Stimulated activated CD8-positive, alpha-beta memory T cell treated with anti-CD3 and anti-CD28 coated beads, Interleukin-2, amount 100 ng/mL, for 48 hours (primary cell): Measurements from ENCODE around the gene CYP19A1.
"Not testable (repeated sequence)": the region's sequence is repeated elsewhere in the genome, so short reads cannot be mapped to it uniquely, and the experiment has no call there.

ENCODE experiments used
- DNase-seq, 2 donors: peaks; one replicate each; pipeline ENCODE4 v3.0.0-alpha.2; 2020; ENCODE audit warnings: low read depth in 2 of 2

CYP19A1 gene

GRCh38 chr15:51261113-51261512 lies 77.3 kb downstream of the CYP19A1 start:
- not testable (repeated sequence) for DNase-seq

GRCh38 chr15:51260202-51260601 lies 78.2 kb downstream of the CYP19A1 start:
- no peak for DNase-seq

GRCh38 chr15:51255533-51255932 lies 82.9 kb downstream of the CYP19A1 start:
- no peak for DNase-seq

GRCh38 chr15:51253366-51253765 lies 85.0 kb downstream of the CYP19A1 start:
- DNase-seq = no peak

- DNase-seq = no peak
Observed at GRCh38 chr15:51252671-51253070, 85.7 kb downstream of the CYP19A1 start.

- DNase-seq = no peak
Observed at GRCh38 chr15:51251556-51251955, 86.8 kb downstream of the CYP19A1 start.

GRCh38 chr15:51250217-51251011 lies 88.0 kb downstream of the CYP19A1 start:
- DNase-seq = no peak

GRCh38 chr15:51245628-51246027 lies 92.8 kb downstream of the CYP19A1 start:
- DNase-seq = no peak

- DNase-seq = no peak
Observed at GRCh38 chr15:51244423-51244869, 94.0 kb downstream of the CYP19A1 start.

GRCh38 chr15:51243774-51244173 lies 94.6 kb downstream of the CYP19A1 start:
- DNase-seq = no peak

GRCh38 chr15:51240066-51240465 lies 98.3 kb downstream of the CYP19A1 start:
- no peak for DNase-seq

GRCh38 chr15:51237816-51238215 lies 100.6 kb downstream of the CYP19A1 start:
- DNase-seq = no peak

- DNase-seq = no peak
Observed at GRCh38 chr15:51234176-51234927, 104.0 kb downstream of the CYP19A1 start.

- no peak for DNase-seq
Observed at GRCh38 chr15:51232581-51232980, 105.8 kb downstream of the CYP19A1 start.

GRCh38 chr15:51229907-51230330 lies 108.5 kb downstream of the CYP19A1 start:
- no peak for DNase-seq

GRCh38 chr15:51227940-51228732 lies 110.3 kb downstream of the CYP19A1 start:
- no peak for DNase-seq

- no peak for DNase-seq
Observed at GRCh38 chr15:51226576-51227210, 111.7 kb downstream of the CYP19A1 start.

GRCh38 chr15:51224428-51224827 lies 114.0 kb downstream of the CYP19A1 start:
- no peak for DNase-seq

GRCh38 chr15:51223771-51224229 lies 114.6 kb downstream of the CYP19A1 start:
- no peak for DNase-seq

GRCh38 chr15:51218299-51218938 lies 120.0 kb downstream of the CYP19A1 start:
- DNase-seq = no peak

- DNase-seq = no peak
Observed at GRCh38 chr15:51212909-51213308, 125.5 kb downstream of the CYP19A1 start.
